NB4 (cell line): ENCODE measurements around the gene TXNRD2.

Source experiments
- DNase-seq: peaks from one replicate; pipeline ENCODE4 v3.0.0; 2010; ENCODE audit warnings: low read depth
- H3K4me3 ChIP-seq: one replicate; pipeline ENCODE4 v1.5.1; 2011; ENCODE audit warnings: mild to moderate bottlenecking, low read depth, low read length, moderate library complexity
- CTCF ChIP-seq: IDR thresholded peaks from one replicate; pipeline ENCODE4 v1.5.1; 2012; ENCODE audit warnings: low read depth, low read length
- MAX ChIP-seq: IDR thresholded peaks from 2 replicates; pipeline ENCODE4 v1.6.1; 2011; ENCODE audit warnings: low read depth, low read length
- MYC ChIP-seq: IDR thresholded peaks from 2 replicates; pipeline ENCODE4 v1.6.1; 2011; ENCODE audit warnings: low read depth, low read length
- POLR2A ChIP-seq: IDR thresholded peaks from 2 replicates; pipeline ENCODE4 v1.6.1; 2011; ENCODE audit warnings: mild to moderate bottlenecking; ENCODE audit not compliant: insufficient read length; ENCODE audit errors: extremely low read depth

Gene TXNRD2

GRCh38 chr22:19892257-19892879, 49.2 kb downstream of the TXNRD2 start:
- DNase-seq: peak; percentile 52
- H3K4me3 ChIP-seq: no peak overlapping the region
- TF ChIP-seq MYC: no peak
- TF ChIP-seq POLR2A: no peak
- TF ChIP-seq MAX: no peak
- no peak for TF ChIP-seq CTCF

- TF ChIP-seq POLR2A (no peak), MYC (peak; percentile 58; the same call in 1 of the 2 replicates), CTCF (no peak), MAX (peak; percentile 85)
- peak; percentile 91 for DNase-seq
- no peak overlapping the region for H3K4me3 ChIP-seq
Measured at GRCh38 chr22:19891317-19892256, 50.0 kb downstream of the TXNRD2 start.

DNA sequence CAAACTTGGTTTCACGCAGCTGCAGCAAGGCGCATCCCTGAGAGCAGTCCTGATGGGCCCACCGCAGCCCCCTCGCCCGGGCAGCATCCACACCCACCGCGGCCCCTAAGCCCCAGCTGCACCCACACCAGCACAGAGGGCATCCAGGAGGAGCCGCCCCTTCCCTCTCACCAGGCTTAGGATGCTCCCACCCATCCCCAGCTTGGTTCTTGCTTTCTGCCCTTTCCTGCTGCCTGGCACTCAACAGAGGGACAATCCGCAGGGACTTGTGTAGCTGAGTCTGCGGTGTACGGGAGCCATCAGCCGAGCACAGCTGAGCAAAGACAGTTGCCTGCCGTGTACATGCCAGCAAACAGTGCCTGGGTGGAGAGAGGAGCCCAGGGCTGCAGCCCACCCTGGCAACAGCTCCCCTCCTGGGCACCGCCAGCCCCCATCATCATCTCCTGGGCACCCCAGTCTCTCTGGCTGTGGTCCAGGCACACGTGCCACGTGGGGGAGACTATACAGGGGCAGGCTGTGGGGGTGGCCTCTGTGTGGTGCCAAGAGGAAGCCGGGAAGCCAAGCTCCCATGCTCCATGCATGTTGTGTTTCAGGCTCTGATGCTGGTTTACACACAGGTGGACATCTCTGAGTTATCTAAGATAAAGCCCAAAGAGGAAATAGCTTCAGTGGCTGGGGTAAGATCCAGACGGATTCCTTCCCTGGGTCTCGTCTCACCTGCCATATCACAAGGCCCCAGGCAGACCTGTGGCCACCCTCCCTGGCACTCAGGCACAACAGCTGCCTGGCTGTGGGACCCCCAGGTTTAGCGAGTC, 50.9 kb downstream of the TXNRD2 start:
- no peak for TF ChIP-seq POLR2A
- no peak for TF ChIP-seq CTCF
- TF ChIP-seq MYC: no peak
- TF ChIP-seq MAX: no peak
- no peak overlapping the region for H3K4me3 ChIP-seq
- DNase-seq: no peak

GRCh38 chr22:19889951-19890350, 51.7 kb downstream of the TXNRD2 start:
- no peak for DNase-seq
- no peak for TF ChIP-seq MAX
- no peak for TF ChIP-seq CTCF
- TF ChIP-seq MYC: no peak
- TF ChIP-seq POLR2A: no peak
- no peak overlapping the region for H3K4me3 ChIP-seq

DNA sequence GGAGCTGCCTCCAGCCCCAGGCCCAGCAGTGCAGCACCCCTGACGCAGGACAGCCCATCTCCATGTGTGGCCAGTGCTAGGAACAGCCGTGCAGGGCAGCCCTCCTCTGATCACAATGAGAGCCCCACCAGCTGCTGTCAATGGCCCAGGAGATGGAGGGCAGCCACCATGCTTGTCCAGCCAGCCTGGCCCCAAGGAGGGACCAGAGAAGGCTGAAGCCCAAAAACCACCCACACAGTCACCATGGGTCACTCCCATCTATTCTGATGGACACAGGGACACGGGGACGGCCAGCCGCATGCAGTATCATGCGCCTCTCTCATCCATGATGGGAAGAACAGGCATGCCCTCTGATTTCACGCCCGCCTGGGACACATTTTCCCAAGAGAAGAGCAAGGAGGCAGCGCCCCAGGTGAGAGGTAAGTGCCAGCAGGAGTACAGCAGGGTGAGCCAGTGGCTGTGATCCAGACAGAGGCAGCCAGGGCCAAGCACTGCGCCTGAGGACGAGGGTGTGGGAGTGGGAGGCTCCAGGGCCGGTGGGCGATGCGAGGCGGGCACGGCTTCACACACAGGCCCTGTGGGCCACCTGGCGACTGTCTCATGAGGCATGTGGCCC, 53.4 kb downstream of the TXNRD2 start:
- no peak for TF ChIP-seq MAX
- no peak for TF ChIP-seq CTCF
- no peak overlapping the region for H3K4me3 ChIP-seq
- no peak for DNase-seq
